Mammary epithelial cell (primary cell): Measurements from ENCODE around the gene NBPF9.
"Not testable (repeated sequence)": the region's sequence is repeated elsewhere in the genome, so short reads cannot be mapped to it uniquely, and the experiment has no call there.

Experiments used
- EZH2 ChIP-seq: IDR thresholded peaks from 2 replicates; pipeline ENCODE4 v1.6.1; 2012; ENCODE audit warnings: low read length, inconsistent platforms, borderline replicate concordance
- TF ChIP-seq, protein P1 (sequence below), 2 donors: IDR thresholded peaks in 1 of 2; conservative IDR thresholded peaks in 1 of 2; 2 replicates each; pipeline ENCODE4 v1.5.1; 2011 to 2012; ENCODE audit warnings: inconsistent platforms in 2 of 2, low read length in 2 of 2, mild to moderate bottlenecking in 2 of 2, control low read depth in 1 of 2, low read depth in 1 of 2; ENCODE audit not compliant: insufficient read depth in 1 of 2; ENCODE audit errors: extremely low read depth in 1 of 2

DNA sequence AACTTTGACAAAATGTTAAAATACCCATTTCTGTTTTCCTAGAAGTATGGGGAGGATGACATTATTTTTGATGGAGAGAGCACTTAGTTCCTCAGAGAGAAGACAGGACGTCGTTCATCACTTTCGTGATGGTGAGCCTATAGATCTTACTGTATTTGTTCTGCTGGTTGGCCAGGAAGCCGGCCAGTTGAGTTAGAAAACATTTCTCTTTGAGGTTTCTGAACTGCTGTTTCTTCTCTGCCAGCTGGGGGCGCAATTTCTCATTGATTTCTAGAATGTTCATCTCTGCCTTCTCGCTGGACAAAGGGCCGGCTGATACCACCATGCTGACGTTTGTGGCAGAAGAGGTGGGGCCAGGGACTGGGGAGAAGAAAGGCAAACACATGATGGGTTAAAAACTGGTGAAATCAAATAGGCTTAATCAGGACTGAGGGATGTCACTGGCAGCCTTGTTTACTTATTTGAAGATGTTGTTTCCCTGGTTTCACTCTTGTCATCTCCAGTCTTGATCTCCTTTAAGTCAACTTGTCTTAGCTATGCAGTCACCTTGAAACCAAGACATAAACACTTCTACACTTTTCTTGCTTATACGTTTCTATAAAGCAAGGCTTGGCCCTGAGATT is 27.7 kb downstream of the NBPF9 start:
- TF ChIP-seq, protein P1, sequence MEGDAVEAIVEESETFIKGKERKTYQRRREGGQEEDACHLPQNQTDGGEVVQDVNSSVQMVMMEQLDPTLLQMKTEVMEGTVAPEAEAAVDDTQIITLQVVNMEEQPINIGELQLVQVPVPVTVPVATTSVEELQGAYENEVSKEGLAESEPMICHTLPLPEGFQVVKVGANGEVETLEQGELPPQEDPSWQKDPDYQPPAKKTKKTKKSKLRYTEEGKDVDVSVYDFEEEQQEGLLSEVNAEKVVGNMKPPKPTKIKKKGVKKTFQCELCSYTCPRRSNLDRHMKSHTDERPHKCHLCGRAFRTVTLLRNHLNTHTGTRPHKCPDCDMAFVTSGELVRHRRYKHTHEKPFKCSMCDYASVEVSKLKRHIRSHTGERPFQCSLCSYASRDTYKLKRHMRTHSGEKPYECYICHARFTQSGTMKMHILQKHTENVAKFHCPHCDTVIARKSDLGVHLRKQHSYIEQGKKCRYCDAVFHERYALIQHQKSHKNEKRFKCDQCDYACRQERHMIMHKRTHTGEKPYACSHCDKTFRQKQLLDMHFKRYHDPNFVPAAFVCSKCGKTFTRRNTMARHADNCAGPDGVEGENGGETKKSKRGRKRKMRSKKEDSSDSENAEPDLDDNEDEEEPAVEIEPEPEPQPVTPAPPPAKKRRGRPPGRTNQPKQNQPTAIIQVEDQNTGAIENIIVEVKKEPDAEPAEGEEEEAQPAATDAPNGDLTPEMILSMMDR (conservative IDR thresholded peaks at IDR 0.05 in 1 of 2, IDR thresholded peaks at IDR 0.05 in 1 of 2; ENCODE audit: extremely low read depth in 1 of 2, insufficient read depth in 1 of 2, low read depth in 1 of 2, low read length in 2 of 2), result not testable (repeated sequence)
- not testable (repeated sequence) for TF ChIP-seq EZH2
